HG03159 (cell line): Measurements from ENCODE around the gene PCSK9.
"Not testable (repeated sequence)": the region's sequence is repeated elsewhere in the genome, so short reads cannot be mapped to it uniquely, and the experiment has no call there.

Source experiments
- ATAC-seq: cut with Tn5 transposase; IDR thresholded peaks from one replicate; pipeline ENCODE4 v1.9.1; 2021; ENCODE audit warnings: mild to moderate bottlenecking, moderate library complexity; ENCODE audit not compliant: unreplicated experiment

Gene PCSK9

GRCh38 chr1:55007625-55008024 is 31.7 kb upstream of the PCSK9 start:
- no peak for ATAC-seq

GRCh38 chr1:55010194-55010886 is 29.0 kb upstream of the PCSK9 start:
- no peak for ATAC-seq

GRCh38 chr1:55010887-55011217 is 28.5 kb upstream of the PCSK9 start:
- no peak for ATAC-seq

- no peak for ATAC-seq
Observed at GRCh38 chr1:55012661-55013060, 26.7 kb upstream of the PCSK9 start.

- ATAC-seq, result no peak
Observed at GRCh38 chr1:55015123-55015522, 24.2 kb upstream of the PCSK9 start.

- no peak for ATAC-seq
Observed at GRCh38 chr1:55015731-55016620, 23.4 kb upstream of the PCSK9 start.

GRCh38 chr1:55018395-55018794 is 21.0 kb upstream of the PCSK9 start:
- ATAC-seq, result no peak

- ATAC-seq, result peak; percentile 81
Observed at GRCh38 chr1:55021942-55022546, 17.3 kb upstream of the PCSK9 start.

- ATAC-seq, result not testable (repeated sequence)
Observed at GRCh38 chr1:55024163-55024562, 15.2 kb upstream of the PCSK9 start.

GRCh38 chr1:55026682-55027081 is 12.7 kb upstream of the PCSK9 start:
- ATAC-seq, result not testable (repeated sequence)

GRCh38 chr1:55031098-55031497 is 8.2 kb upstream of the PCSK9 start:
- ATAC-seq, result not testable (repeated sequence)

- ATAC-seq, result no peak
Observed at GRCh38 chr1:55033265-55033614, 6.1 kb upstream of the PCSK9 start.

- ATAC-seq, result no peak
Observed at GRCh38 chr1:55034476-55035133, 4.7 kb upstream of the PCSK9 start.

- ATAC-seq, result no peak
Observed at GRCh38 chr1:55035904-55036303, 3.4 kb upstream of the PCSK9 start.

- ATAC-seq, result no peak
Observed at GRCh38 chr1:55037733-55038551, 1.4 kb upstream of the PCSK9 start.

GRCh38 chr1:55038552-55038838 is 853 bp upstream of the PCSK9 start:
- no peak for ATAC-seq

- ATAC-seq, result no peak
Observed at GRCh38 chr1:55038974-55039341, 390 bp upstream of the PCSK9 start.

GRCh38 chr1:55040083-55040932 is 960 bp downstream of the PCSK9 start:
- no peak for ATAC-seq

- no peak for ATAC-seq
Observed at GRCh38 chr1:55040933-55041494, 1.7 kb downstream of the PCSK9 start.

- no peak for ATAC-seq
Observed at GRCh38 chr1:55041613-55042012, 2.3 kb downstream of the PCSK9 start.
